ENCODE measurements around the gene SELPLG. TPM values are rescaled to one million over a fixed set of nuclear protein-coding genes. Genes with fewer than 3 reads are reported as not detected.

The SELPLG gene
- total RNA-seq, 1 experiment from 2014 or later: 0.41 TPM

- H3K27me3 ChIP-seq (ENCODE audit: control insufficient read depth, insufficient read depth, low read length): no peaks in the 10 kb centered on the region
- ChIA-PET CTCF (interaction anchor here (0.7 kb wide), 1 partner anchor 135 kb away, joined by 5 read pairs; no protein-coding TSS in a partner anchor), POLR2A (no interaction called here)
- H3K27ac ChIP-seq (ENCODE audit: low read length): no peak overlapping the region
- DNase-seq (ENCODE audit: low read depth, low spot score): no peak
- no TSS peak for BruUV-seq (replicated peaks)
- no peak for ATAC-seq
- in situ Hi-C loops (cut with HindIII; ENCODE audit: low pct_unique_long_range_greater_than_20kb, low sequenced_read_pairs) (no loop called here), intact Hi-C loops (cut with micrococcal nuclease; ENCODE audit: unreplicated experiment) (loop anchor here (10.0 kb wide), 2 partner anchors 57 to 287 kb away; no protein-coding TSS in a partner anchor)
- TF ChIP-seq, protein P1, sequence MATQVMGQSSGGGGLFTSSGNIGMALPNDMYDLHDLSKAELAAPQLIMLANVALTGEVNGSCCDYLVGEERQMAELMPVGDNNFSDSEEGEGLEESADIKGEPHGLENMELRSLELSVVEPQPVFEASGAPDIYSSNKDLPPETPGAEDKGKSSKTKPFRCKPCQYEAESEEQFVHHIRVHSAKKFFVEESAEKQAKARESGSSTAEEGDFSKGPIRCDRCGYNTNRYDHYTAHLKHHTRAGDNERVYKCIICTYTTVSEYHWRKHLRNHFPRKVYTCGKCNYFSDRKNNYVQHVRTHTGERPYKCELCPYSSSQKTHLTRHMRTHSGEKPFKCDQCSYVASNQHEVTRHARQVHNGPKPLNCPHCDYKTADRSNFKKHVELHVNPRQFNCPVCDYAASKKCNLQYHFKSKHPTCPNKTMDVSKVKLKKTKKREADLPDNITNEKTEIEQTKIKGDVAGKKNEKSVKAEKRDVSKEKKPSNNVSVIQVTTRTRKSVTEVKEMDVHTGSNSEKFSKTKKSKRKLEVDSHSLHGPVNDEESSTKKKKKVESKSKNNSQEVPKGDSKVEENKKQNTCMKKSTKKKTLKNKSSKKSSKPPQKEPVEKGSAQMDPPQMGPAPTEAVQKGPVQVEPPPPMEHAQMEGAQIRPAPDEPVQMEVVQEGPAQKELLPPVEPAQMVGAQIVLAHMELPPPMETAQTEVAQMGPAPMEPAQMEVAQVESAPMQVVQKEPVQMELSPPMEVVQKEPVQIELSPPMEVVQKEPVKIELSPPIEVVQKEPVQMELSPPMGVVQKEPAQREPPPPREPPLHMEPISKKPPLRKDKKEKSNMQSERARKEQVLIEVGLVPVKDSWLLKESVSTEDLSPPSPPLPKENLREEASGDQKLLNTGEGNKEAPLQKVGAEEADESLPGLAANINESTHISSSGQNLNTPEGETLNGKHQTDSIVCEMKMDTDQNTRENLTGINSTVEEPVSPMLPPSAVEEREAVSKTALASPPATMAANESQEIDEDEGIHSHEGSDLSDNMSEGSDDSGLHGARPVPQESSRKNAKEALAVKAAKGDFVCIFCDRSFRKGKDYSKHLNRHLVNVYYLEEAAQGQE (IDR thresholded peaks at IDR 0.05; ENCODE audit: insufficient read depth in 1 of 2, low read depth in 2 of 2, low read length in 1 of 2): no peak
- TF ChIP-seq SIN3A (IDR thresholded peaks at IDR 0.05; ENCODE audit: borderline replicate concordance, insufficient read depth, low read depth, low read length): no peak
- TF ChIP-seq, protein P2, sequence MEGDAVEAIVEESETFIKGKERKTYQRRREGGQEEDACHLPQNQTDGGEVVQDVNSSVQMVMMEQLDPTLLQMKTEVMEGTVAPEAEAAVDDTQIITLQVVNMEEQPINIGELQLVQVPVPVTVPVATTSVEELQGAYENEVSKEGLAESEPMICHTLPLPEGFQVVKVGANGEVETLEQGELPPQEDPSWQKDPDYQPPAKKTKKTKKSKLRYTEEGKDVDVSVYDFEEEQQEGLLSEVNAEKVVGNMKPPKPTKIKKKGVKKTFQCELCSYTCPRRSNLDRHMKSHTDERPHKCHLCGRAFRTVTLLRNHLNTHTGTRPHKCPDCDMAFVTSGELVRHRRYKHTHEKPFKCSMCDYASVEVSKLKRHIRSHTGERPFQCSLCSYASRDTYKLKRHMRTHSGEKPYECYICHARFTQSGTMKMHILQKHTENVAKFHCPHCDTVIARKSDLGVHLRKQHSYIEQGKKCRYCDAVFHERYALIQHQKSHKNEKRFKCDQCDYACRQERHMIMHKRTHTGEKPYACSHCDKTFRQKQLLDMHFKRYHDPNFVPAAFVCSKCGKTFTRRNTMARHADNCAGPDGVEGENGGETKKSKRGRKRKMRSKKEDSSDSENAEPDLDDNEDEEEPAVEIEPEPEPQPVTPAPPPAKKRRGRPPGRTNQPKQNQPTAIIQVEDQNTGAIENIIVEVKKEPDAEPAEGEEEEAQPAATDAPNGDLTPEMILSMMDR (IDR thresholded peaks at IDR 0.05): no peak
- TF ChIP-seq POLR2AphosphoS5 (IDR thresholded peaks at IDR 0.05; ENCODE audit: low read depth, low read length): no peak
- H3K36me3 ChIP-seq (ENCODE audit: control insufficient read depth, insufficient read depth, low read length): no peaks in the 10 kb centered on the region
- no peaks in the 10 kb centered on the region for H3K9me3 ChIP-seq (ENCODE audit: control insufficient read depth, insufficient read depth, low read depth, low read length)
- H3K4me3 ChIP-seq (ENCODE audit: low read depth in 2 of 2, low read length in 2 of 2): no peak overlapping the region
- H3K4me1 ChIP-seq (ENCODE audit: control insufficient read depth, insufficient read depth, low read length): peaks cover 17% of the 10 kb centered on the region
Measured at GRCh38 chr12:108668063-108668462, 34.4 kb upstream of the SELPLG start.

- POLR2A ChIA-PET: no interaction called here
- intact Hi-C loops (cut with micrococcal nuclease; ENCODE audit: unreplicated experiment) (loop anchor here (10.0 kb wide), 2 partner anchors 57 to 287 kb away; no protein-coding TSS in a partner anchor), in situ Hi-C loops (cut with HindIII; ENCODE audit: low pct_unique_long_range_greater_than_20kb, low sequenced_read_pairs) (no loop called here)
- H3K9me3 ChIP-seq (ENCODE audit: control insufficient read depth, insufficient read depth, low read depth, low read length): no peaks in the 10 kb centered on the region
- no peak overlapping the region for H3K27ac ChIP-seq (ENCODE audit: low read length)
- no peaks in the 10 kb centered on the region for H3K27me3 ChIP-seq (ENCODE audit: control insufficient read depth, insufficient read depth, low read length)
- CTCF ChIA-PET: interaction anchor here (0.7 kb wide), 1 partner anchor 136 kb away, joined by 5 read pairs; no protein-coding TSS in a partner anchor
- no peaks in the 10 kb centered on the region for H3K36me3 ChIP-seq (ENCODE audit: control insufficient read depth, insufficient read depth, low read length)
- no peak overlapping the region for H3K4me3 ChIP-seq (ENCODE audit: low read depth in 2 of 2, low read length in 2 of 2)
- peaks cover 17% of the 10 kb centered on the region for H3K4me1 ChIP-seq (ENCODE audit: control insufficient read depth, insufficient read depth, low read length)
- no peak for DNase-seq (ENCODE audit: low read depth, low spot score)
- no TSS peak for BruUV-seq (replicated peaks)
- no peak for TF ChIP-seq POLR2AphosphoS5 (IDR thresholded peaks at IDR 0.05; ENCODE audit: low read depth, low read length)
- no peak for TF ChIP-seq SIN3A (IDR thresholded peaks at IDR 0.05; ENCODE audit: borderline replicate concordance, insufficient read depth, low read depth, low read length)
- TF ChIP-seq, protein P1 (IDR thresholded peaks at IDR 0.05; ENCODE audit: insufficient read depth in 1 of 2, low read depth in 2 of 2, low read length in 1 of 2): no peak
- TF ChIP-seq TCF7L2 (IDR thresholded peaks at IDR 0.05; ENCODE audit: low read depth, low read length): no peak
- TF ChIP-seq, protein P2 (IDR thresholded peaks at IDR 0.05): no peak
- no peak for ATAC-seq
Measured at GRCh38 chr12:108667349-108667748, 33.7 kb upstream of the SELPLG start.

Data from Panc1 (cell line).